ENCODE measurements around the gene TBC1D22A.

TBC1D22A gene

DNA sequence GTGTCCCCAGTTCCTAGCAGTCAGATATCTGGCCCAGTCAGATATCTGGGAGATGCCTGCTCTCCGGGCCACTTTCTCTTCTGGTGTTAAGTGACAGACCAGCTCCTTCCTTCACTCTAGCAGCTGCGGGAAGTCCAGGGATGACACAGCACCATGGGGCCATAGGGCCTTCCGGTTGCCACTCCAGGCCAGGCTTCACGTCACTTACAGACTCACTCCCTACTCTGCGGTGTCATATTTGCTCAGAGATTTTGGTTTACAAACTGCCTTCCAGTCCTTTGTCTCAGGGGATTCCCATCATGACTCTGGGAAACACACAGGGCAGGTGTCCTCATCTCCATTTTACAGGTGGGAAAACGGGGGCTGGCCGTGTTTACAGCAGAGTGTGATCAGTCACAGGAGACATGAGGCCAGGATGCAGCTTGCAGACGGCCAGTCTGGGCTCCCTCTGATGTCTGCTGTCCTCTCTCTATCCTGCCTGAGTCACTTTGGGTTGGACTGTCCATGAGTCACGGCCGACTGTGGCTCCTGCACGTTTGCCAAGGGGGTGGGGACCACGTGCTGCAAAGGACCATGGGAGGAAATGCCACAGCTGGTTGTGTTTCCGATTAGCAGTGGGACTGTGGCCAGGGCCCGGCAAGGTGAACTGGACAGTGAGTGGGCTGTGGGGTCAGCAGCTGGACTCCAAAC is 8.2 kb upstream of the TBC1D22A start:
- DNase-seq, result no peak

DNA sequence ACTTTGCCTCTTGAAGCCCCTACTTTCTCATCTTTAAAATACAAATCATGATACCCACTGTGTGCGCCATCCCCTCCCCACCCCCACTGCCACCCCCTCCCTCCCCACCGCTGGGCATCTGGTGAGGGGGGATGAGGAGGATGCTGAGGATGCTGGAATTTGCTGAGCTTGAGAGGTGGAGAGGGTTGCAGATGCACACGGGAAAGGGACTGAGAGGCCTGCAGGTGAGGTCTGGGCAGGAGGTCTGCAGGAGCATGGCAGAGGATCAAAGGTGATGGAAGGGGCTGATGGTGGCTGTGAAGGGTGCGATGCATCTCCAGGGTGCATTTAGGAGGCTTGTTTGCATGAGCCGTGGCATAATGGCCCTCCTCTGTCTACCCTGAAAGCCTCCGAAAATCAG is 7.6 kb upstream of the TBC1D22A start:
- DNase-seq, result no peak

DNA sequence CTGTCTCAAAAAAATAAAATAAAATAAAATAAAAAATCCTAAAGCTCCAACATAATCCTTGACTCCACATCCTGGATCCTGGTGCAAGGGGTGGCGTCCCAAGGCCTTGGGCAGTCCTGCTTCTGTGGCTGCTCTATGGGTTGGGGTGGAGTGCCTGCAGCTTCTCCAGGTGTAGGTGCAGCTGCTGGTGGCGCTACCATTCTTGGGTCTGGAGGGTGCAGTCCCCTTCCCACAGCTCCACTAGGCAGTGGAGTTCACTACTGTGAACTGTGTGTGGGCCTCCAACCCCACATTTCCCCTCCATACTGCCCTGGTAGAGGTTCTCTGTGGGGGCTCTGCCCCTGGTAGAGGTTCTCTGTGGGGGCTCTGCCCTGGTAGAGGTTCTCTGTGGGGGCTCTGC is 6.9 kb upstream of the TBC1D22A start:
- no peak for DNase-seq

DNA sequence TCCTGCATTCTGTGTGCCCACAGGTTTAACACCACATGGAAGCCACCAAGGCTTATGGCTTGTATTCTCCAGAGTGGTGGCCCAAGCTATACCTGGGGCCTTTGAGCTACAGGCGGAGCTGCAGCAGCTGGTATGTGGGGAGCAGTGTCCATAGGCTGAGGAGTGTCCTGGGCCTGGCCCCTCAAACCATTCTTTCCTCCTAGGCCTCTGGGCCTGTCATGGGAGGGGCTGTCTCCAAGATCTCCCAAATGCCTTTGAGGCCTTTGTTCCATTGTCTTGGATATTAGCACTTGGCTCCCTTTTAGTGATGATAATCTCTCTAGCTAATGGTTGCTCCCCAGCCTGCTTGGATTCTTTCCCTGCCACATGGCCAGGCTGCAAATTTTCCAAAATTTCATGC is 6.4 kb upstream of the TBC1D22A start:
- no peak for DNase-seq

DNA sequence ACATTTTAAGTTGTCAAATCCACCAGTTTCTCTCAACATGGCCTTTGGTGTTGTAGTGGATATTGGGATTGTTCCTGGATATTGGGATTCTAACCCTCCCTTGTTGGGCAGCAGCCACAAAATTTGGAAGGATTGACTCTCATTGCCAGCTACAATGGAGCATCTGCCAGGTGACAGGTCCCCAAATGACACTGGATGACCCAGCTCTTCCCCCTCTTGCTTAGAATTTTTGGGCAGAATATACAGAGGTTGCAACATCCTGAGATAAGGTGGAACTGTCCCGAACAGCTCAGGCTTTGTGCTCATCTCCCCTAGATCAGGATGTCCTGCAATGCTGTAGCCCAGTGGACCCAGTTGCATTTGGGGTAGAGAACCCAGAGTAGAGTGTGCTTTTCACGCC is 5.3 kb upstream of the TBC1D22A start:
- no peak for DNase-seq

DNA sequence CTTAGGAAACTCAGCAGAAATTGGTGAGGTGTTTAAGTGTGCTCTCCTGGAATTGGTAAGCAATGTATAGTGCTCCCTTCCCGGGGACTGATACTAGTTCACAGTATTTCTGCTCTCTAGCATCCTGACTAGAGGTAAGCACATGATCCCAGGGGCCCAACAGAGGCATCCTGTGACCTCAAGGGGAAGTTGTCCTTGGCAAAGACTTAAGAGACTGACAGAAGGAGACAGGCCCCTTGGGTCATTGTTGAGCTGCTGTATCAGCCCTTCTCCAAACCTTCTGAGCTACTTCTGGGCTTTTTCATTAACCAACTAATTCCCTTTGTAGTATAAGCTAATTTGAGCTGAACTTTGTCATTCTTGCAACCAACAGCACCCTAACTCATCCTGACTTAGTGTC is 4.3 kb upstream of the TBC1D22A start:
- no peak for DNase-seq

DNA sequence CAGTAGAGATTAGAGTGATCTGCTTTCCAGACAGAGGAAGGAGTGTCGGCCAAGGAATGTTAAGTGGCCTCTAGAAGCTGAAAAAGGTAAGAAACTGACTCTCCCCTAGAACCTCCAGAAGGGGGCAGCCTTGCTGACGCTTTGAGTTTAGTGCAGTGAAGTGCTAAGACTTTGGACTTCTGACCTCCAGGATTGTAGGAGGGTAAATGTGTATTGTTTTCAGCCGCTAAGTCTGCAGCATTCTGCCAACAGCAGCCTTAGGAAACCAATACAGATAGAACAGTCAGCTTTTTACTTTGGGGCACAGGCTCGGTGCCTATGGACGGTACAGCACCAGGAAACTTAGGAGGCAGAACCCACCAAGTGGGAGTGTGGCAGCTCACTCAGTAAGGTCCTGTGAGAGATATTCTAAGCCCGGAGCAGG is 3.6 kb upstream of the TBC1D22A start:
- peak; percentile 57 for DNase-seq

DNA sequence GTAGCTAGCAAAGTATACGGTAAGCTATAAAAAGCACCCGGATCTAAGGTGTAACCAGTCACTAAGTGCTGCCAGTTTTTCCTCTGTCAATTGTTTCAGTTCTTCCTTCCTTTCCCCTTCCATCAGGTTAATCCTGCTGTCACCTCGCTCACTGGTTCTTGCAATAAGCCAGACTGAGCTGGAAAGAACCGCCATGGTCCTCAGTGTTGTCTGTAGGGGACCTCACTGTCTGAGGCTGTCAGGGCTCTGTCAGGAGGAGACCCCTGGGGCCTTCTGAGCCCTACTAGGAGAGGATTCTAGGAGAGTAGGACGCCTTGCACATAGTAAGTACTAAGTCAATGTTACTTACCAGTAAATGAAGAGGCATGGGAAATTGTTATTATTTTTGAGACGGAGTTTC is 1.4 kb upstream of the TBC1D22A start:
- no peak for DNase-seq

DNA sequence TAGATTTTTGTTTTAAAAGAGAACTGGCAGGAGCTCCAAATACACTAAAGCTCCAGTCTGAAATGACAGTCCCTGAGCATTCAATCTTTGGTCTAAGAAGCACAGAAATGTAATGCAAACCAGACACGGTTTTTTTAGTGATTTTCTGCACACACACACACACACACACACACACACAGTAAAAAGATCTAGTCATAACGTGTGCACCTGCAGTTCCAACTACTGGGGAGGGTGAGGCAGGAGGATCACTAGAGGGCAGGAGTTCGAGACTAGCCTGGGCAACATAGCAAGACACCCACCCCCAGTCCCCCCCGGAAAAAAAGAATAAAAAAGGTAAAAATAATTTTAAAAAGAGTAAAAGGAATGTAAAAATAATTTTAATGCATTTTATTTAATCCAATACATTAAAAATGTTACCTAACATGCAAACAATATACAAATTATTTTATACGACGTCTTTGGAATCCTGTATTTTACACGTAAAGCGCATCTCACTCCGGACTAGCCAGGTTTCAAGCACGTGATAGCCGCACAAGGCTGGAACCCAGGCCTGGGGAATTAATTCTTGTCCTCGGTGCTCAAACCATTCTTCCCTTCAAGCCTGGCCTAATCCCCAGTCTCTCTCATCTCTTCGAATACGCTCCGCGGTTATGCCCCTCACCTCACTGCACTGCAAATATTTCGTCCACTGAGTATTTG is 762 bp upstream of the TBC1D22A start:
- no peak for DNase-seq

DNA sequence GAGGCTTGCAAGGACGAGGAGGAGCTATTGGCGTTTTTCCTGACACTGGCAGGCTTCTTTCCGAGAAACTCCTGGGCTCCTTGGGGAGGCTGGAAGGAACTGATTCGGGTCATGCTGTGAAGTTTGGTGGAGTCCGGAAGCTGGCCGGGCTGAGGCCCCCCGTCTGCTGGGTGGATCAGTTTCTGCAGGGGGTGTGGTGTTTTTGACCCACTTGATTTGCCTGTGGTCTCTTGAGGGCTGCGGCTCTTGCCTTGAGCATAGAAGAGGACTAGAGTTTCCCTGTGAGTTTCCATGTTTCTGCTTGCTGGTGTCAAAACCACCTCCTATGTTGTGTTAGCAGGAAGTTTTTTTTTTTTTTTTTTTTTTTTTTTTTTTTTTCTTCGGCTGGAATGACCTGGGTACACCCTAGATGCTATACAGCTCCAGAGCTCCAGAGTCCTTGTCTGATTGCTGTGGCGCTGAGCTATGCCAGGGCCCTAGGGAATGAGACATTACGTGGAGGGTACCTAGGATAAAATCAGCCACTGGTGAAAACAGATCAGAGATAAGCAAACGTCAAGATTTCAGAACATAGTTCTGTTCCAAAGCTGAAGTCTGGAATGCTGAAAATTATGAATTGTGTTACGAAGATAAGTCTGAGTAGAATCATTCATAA is 728 bp downstream of the TBC1D22A start:
- no peak for DNase-seq

DNA sequence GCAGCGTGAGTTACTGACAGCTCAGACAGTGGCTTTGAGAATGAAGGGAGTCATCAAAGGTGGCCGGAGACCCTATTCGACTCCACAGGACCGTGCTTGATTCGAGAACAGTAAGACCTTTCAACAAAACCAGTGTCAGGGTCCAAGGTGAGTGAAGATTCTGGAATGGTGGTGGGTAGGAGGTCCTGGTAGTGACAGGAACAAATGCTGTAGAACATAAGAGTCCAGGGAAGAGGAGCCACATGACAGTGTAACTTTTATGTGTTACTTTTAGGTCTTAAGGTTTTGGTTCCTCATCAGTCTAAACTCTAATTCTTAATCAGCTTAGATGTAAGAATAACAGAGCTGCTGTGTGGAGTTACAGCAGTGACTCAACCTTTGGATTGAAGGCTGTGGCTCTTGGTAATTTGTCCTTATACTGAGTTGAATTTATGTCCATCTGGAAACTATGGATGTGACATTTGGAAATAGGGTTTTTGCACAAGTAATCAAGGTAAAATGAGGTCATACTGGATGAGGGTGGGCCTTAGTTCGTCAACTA is 1.8 kb downstream of the TBC1D22A start:
- no peak for DNase-seq

DNA sequence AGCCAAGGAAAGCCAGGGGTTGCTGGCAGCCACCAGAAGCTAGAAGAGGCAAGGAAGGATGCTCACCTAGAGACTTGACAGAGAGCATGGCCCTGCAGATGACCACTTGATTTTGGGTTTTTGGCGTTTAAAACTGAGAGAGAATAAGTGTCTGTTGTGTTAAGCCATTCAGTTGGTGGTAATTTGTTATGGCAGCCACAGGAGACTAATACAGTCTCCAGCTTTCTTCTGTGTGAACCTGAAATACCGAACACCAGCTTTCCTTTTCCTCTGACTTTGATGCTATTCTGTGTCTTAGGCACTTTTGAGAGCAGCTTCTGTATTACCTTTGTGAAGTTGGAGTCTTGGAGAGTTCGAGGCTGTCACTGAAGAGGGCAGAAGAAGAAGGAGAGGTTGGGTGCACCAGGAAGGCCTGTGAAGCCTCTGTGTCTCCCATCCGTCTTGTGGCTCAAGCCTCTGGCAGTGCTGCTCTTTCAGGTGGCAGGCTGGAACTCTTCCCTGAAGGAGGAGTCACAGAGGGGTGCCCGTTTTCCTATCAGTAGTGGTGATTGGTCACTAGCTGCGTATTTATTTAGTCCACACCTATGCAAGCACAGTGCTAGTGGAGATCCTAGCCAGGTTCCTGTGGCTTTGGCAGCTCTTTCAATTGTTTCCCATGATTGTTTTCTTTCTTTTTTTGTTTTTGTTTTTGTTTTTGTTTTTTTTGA is 2.5 kb downstream of the TBC1D22A start:
- DNase-seq, result no peak

DNA sequence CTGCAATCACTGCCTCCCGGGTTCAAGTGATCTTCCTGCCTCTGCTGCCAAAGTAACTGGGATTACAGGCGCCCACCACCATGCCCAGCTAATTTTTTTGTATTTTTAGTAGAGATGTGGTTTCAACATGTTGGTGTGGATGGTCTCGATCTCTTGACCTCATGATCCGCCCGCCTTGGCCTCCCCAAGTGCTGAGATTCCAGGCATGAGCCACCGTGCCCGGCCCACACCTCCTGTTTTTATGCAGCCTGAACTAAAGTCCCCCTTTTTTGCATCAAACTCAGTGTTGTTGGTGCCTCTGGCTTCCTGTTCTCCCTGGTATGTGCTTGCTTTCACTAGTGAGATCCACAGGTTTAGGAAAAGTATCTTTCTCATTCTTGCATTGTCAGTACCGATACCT is 4.2 kb downstream of the TBC1D22A start:
- DNase-seq, result no peak

DNA sequence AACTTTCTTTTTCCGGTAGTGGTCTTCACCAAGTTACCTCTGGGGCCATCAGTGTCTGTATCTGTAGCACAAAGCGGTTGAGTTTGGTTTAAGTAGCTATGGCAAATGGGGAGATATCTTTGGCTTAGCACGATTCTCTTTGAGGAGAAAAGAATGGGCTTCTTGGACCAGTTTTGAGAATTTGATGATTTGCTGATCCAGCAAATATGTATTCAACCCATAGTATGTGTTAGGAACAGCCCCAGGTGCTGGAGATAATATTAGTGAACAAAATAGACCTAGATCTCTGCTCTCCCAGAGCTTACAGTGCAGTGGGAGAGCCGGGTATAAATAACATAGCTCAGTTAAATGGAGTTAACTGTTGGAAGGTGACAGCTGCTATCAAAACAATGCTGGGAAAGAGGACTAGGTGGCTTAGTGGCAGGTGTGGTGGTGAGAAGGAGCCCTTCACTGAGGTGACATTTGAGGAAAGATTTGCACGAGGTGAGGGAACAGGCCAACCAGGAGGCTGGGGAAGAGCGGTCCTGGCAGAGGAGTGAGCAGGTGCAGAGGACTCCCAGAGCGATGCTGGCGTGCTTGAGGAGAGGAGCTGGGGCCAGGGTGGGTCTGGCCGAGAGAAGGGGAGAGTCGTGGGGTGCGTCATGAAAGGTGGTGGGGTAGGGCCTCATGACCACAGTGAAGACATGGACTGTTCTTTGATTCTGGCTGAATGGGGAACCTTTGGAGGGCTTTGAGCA is 5.0 kb downstream of the TBC1D22A start:
- DNase-seq, result no peak

DNA sequence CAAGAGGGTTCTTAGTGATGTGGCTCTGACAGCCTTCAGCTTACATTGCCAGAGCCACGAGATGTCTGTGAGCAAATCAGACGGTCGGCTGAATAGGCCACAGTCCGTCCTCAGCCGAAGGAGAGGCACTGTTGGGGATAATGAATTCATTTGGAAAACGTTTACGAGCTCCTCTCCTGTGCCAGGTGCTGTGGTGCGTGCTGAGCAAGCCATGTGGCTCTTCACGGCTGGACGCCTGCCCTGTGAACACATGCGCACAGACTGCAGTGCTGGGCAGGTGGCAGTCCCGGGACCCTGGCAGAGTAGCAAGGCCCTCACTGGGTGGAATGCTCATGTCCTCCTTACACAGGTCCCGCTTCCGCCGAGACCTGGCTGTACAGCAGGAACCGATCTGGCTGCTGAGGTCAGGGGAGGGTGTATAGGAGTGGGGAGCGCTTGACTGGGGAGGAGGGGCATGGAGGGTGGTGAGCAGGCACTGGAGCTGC is 6.8 kb downstream of the TBC1D22A start:
- peak; percentile 22 for DNase-seq

DNA sequence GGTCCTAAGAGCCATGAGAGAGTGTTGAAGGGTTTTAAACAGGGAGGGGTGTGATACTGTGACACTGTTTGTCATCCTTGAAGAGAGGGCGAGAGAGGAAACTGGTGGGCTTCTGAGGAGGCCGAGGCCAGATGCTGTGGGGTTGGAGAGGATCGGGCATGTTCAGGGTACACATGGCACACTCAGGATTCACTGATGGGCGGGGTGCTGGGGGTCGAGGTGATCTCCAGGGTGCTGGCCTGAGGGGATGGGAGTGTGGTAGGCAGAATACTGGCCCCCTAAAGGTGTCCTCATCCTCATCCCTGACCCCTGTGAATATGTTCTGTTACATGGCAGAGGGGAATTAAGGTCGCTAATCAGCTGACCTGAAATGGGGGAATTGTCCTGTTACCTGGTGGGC is 7.3 kb downstream of the TBC1D22A start:
- no peak for DNase-seq

DNA sequence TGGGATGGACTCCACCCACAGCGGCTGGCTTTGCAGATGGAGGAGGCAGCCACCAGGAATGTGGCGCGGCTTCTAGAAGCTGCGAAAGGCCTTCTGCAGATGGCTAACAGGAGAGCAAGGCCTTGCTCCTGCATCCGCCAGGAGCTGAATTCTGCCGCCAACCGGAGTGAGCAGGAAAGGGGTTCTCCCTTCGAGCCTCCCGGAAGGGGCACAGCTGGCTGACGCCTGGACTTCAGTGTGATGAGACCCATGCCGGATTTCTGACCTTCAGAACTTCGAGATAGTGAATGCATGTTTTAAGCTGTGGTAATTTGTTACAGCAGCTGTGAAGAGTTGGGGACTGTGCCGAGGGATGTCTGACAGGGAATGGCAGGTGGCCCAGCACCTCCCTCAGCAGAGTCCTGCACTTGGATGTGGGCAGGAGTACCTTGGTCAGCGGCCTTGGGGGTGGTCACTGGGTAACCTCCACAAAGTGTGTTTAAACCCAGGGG is 7.7 kb downstream of the TBC1D22A start:
- no peak for DNase-seq

DNA sequence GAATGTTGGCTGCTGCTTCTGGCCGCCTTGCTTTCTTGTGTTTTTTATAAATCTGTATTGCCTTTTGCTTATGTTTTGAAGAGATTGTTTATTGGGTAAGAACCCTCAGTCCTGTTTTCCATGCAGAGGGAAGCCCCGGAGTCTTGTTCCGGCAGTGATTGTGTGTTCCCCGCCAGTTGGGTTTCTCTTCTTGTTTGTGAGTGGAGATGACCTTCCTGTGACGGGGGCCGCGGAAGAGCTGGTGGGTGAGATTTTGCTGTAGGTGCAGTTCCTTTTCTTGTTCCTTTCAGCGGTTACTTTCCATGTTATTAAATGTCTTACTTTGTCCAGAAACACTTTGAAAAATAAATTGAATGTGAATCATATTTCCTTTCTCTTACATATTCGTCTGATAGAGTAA is 8.3 kb downstream of the TBC1D22A start:
- DNase-seq, result no peak

DNA sequence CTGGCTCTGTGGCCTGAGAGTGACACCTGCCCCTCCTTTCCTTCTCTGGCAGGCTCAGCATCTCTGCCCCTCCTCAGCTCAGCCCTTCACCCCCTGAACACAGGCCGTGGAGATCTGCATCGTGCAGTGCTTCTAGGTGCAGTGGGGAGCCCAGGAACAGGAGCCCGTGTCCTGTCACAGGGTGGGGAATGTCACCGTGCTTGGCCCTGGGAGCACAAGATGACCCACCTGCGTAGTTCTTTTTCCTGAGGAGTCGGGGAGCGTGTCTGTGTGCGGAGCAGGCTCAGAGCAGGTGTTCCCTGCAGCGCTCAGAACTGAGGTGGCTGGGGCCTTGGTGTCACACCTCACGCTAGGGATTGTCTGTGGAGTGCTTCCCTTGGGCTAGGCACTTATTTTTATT is 10.6 kb downstream of the TBC1D22A start:
- DNase-seq, result no peak

DNA sequence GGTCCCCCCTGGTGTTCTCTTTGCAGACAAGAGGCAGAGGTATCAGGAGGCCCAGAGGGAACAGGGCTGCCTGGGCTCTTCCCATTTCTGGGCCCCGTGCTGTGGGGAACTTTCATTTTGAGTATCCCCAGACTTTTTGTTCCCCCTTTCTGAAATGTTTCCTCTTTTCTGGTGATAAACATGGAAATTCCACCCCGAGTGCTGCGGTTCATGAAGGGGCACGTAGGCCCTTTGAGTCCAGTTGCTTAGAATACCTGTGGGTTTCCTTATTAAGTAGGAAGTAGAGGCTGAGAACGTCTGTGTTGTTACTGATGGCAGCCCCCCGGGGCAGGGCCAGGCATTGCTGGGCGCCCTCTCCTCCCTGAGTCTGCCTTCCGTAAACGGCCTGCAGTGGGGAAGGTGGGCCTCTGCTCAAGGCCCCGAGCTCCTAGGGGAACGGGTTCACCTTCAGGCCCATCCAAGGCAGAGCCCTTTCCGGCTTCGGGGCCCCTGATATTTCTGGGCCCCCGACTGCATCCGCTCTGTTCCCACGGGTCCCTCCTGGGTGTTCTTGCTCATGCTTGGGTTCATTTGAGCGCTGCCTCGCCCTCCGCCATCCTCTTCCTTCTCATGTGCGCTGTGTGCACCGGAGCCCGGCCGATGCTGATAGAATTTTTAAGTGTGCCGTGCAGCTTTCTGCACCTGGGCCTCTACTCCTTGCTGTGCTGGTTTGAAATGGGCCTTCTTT is 12.0 kb downstream of the TBC1D22A start:
- no peak for DNase-seq
